GM23338 (cell line): ENCODE results near the gene TEKT5.

Experiments used
- CREB1 ChIP-seq: fragments of 250-450 bp; sonication (Bioruptor Pico); IDR thresholded peaks from 2 replicates; pipeline ENCODE4 v1.5.0; 2020; ENCODE audit warnings: low read depth, mild to moderate bottlenecking, moderate library complexity
- CTCF ChIP-seq, 2 experiments: fragments of 200-600 bp in 1 of 2; sonication (generic) in 1 of 2; conservative IDR thresholded peaks; 2 replicates each; pipeline versions ENCODE4 v1.5.1 to v1.6.1; 2016 to 2017; ENCODE audit warnings: antibody characterized with exemption in 2 of 2, low read depth in 2 of 2, mild to moderate bottlenecking in 2 of 2, moderate library complexity in 1 of 2
- EZH2 ChIP-seq: fragments of 200-600 bp; sonication (generic); IDR thresholded peaks from one replicate; pipeline ENCODE4 v1.8.0; 2017; ENCODE audit warnings: antibody characterized with exemption, mild to moderate bottlenecking, low read depth; ENCODE audit not compliant: unreplicated experiment
- EZH2phosphoT487 ChIP-seq: fragments of 200-600 bp; sonication (generic); IDR thresholded peaks from one replicate; pipeline ENCODE4 v1.8.1; 2018; ENCODE audit warnings: antibody characterized with exemption; ENCODE audit not compliant: unreplicated experiment
- JUNB ChIP-seq: IDR thresholded peaks from one replicate; pipeline ENCODE4 v1.6.1; 2016; ENCODE audit warnings: antibody characterized with exemption; ENCODE audit not compliant: unreplicated experiment
- NANOG ChIP-seq: IDR thresholded peaks from 2 replicates; pipeline ENCODE4 v1.6.1; 2016; ENCODE audit warnings: antibody characterized with exemption, borderline replicate concordance
- POLR2AphosphoS5 ChIP-seq: IDR thresholded peaks from 2 replicates; pipeline ENCODE4 v1.6.1; 2016; ENCODE audit warnings: antibody characterized with exemption, low read depth
- REST ChIP-seq: IDR thresholded peaks from one replicate; pipeline ENCODE4 v1.6.1; 2018; ENCODE audit warnings: antibody characterized with exemption; ENCODE audit not compliant: unreplicated experiment
- STAT1 ChIP-seq: IDR thresholded peaks from one replicate; pipeline ENCODE4 v1.6.1; 2016; ENCODE audit warnings: antibody characterized with exemption; ENCODE audit not compliant: unreplicated experiment
- ZNF114 ChIP-seq: fragments of 250-450 bp; sonication (Bioruptor Pico); IDR thresholded peaks from 2 replicates; pipeline ENCODE4 v1.5.0; 2020; ENCODE audit warnings: mild to moderate bottlenecking, moderate library complexity
- ZNF331 ChIP-seq: fragments of 250-450 bp; sonication (Bioruptor Pico); IDR thresholded peaks from 2 replicates; pipeline ENCODE4 v1.5.0; 2020; ENCODE audit warnings: low read depth, mild to moderate bottlenecking, moderate library complexity

- no peak for TF ChIP-seq CTCF (conservative IDR thresholded peaks at IDR 0.05; ENCODE audit: low read depth in 2 of 2)
- TF ChIP-seq POLR2AphosphoS5, result no peak
- TF ChIP-seq EZH2phosphoT487, result no peak
- TF ChIP-seq EZH2, result no peak
- TF ChIP-seq REST, result no peak
- no peak for TF ChIP-seq CREB1 (CRISPR knock-in tag)
- no peak for TF ChIP-seq ZNF114
- no peak for TF ChIP-seq STAT1
- no peak for TF ChIP-seq NANOG
- TF ChIP-seq JUNB, result no peak
- no peak for TF ChIP-seq ZNF331 (CRISPR knock-in tag)
Observed at GRCh38 chr16:10666291-10666690, 28.4 kb downstream of the TEKT5 start.
